Mammary epithelial cell (primary cell): ENCODE results near the gene EXD3.

ENCODE experiments used
- CTCF ChIP-seq, 2 donors: IDR thresholded peaks in 1 of 2; conservative IDR thresholded peaks in 1 of 2; 2 replicates each; pipeline ENCODE4 v1.5.1; 2011 to 2012; ENCODE audit warnings: inconsistent platforms in 2 of 2, low read length in 2 of 2, mild to moderate bottlenecking in 2 of 2, control low read depth in 1 of 2, low read depth in 1 of 2; ENCODE audit not compliant: insufficient read depth in 1 of 2; ENCODE audit errors: extremely low read depth in 1 of 2
- EZH2 ChIP-seq: IDR thresholded peaks from 2 replicates; pipeline ENCODE4 v1.6.1; 2012; ENCODE audit warnings: low read length, inconsistent platforms, borderline replicate concordance

- no peak for TF ChIP-seq CTCF (conservative IDR thresholded peaks at IDR 0.05 in 1 of 2, IDR thresholded peaks at IDR 0.05 in 1 of 2; ENCODE audit: extremely low read depth in 1 of 2, insufficient read depth in 1 of 2, low read depth in 1 of 2, low read length in 2 of 2)
- no peak for TF ChIP-seq EZH2
Measured at GRCh38 chr9:137325799-137326198, 97.2 kb downstream of the EXD3 start.
